NCI-H460 (cell line): Measurements from ENCODE around the gene KLKB1. TPM values are rescaled to one million over a fixed set of nuclear protein-coding genes. Genes with fewer than 3 reads are reported as not detected.
A peak's percentile ranks its signal among the peaks of the same experiment; 100 is the strongest.
"Not testable (repeated sequence)": the region's sequence is repeated elsewhere in the genome, so short reads cannot be mapped to it uniquely, and the experiment has no call there.

ENCODE experiments used
- DNase-seq: peaks from one replicate; pipeline ENCODE4 v3.0.0-alpha.2; 2016; ENCODE audit warnings: low read depth; ENCODE audit errors: extremely low read depth
- total RNA-seq: library from RNA; depleted of rRNA; stranded (reverse); fragments of >200 nt; shearing (Covaris generic); gene quantifications from 2 replicates; pipeline ENCODE4 v1.2.3, GENCODE V29; 2014

The KLKB1 gene
- total RNA-seq, 1 experiment from 2014 or later = 0.15 TPM

DNA sequence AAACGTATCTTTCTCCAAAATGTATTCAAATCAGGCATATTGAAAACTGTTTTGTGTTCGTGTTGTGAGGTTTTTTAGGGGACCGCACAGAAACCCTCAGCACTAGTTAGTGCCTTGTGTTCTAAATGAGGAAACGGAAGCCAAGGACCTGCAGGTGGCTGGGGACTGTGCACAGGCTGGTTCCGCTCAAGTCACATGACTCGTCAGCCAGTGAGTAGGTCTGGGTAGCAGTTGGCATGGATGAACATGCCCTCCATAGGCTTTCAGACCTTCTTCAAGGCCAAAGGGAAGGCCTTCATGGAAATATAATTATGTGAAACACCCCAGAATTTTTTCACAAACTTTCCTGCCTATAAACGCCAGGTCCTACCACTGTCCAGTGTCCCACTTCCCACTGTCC is 37.4 kb downstream of the KLKB1 start:
- no peak for DNase-seq

DNA sequence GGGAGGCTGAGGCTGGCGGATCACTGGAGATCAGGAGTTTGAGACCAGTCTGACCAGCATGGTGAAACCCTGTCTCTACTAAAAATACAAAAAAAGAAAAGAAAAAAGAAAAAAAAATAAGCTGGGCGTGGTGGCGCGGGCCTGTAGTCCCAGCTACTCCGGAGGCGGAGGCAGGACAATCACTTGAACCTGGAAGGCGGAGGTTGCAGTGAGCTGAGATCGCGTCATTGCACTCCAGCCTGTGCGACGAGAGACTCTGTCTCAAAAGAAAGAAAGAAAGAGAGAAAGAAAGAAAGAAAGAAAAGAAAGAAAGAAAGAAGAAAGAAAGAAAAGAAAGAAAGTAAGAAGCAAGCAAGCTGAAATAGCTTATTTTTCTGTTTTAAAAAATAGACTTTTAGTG is 37.9 kb downstream of the KLKB1 start:
- not testable (repeated sequence) for DNase-seq

- DNase-seq = no peak
Measured at GRCh38 chr4:186265683-186266652, 38.7 kb downstream of the KLKB1 start, which contains the start of gene F11. Gene F11 (plus strand): TSS chr4:186266189. CDS start chr4:186267137, 948 bp downstream.

DNA sequence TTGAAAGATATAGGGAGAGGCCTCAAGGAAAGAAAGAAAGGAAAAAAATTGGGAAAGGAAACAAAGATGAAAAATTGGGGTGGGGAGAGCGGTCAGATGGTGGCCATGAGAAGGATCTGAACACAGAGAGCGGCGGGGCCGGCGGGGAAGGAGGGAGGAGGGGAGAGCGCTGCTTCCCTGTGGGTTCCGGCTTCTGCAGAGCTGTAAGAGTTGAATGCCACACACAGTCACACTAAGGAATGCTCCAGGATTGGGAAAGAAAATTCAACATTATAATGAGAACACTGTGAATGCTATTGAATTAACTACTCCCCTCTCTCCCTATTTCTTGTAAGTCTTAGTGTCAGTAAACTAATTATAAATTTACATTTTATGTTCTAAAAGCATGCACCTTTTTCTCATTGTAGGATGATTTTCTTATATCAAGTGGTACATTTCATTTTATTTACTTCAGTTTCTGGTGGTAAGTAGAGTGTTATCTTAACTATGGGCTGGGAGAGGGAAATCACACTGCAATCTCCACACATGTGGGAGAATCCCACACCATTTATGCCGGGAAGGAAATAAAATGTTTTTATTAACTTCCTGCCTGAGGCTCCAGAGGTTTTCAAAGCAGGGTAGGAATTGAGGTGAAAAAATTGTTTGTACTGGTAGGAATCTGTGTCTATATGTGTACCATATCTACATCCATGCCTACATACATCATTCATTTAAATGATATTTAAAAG is 39.6 kb downstream of the KLKB1 start:
- DNase-seq = no peak

- DNase-seq = no peak
Measured at GRCh38 chr4:186271081-186271678, 43.9 kb downstream of the KLKB1 start.

DNA sequence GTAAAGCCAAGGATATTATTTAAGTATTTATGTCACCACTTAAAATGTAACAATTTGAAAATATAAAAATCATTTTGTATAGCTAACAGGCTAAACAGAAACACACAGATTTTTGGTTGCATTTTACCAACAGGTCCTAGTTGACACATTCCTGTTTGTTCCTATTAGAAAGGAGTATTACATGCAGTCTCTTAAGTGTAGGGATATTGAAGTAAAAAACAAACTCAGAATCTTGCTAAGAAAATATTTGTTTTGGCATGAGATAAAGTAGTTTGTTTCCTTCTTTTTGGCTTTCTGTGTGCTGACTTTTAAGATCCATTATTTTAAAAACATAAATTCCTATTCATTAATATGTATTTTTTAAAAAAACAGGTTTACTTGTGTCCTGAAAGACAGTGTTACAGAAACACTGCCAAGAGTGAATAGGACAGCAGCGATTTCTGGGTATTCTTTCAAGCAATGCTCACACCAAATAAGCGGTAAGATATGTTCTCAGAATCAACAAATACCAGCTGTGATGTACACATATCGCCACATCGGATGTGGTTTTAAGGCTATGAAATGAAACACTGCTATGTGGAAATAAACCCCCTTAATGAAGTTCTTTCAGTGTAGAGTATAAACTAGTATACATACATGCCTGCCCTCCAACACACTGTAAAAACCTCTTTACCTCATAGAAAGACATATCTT is 45.5 kb downstream of the KLKB1 start:
- DNase-seq = no peak

- not testable (repeated sequence) for DNase-seq
Measured at GRCh38 chr4:186273392-186273789, 46.1 kb downstream of the KLKB1 start.

GRCh38 chr4:186283311-186283710 is 56.0 kb downstream of the KLKB1 start:
- no peak for DNase-seq

DNA sequence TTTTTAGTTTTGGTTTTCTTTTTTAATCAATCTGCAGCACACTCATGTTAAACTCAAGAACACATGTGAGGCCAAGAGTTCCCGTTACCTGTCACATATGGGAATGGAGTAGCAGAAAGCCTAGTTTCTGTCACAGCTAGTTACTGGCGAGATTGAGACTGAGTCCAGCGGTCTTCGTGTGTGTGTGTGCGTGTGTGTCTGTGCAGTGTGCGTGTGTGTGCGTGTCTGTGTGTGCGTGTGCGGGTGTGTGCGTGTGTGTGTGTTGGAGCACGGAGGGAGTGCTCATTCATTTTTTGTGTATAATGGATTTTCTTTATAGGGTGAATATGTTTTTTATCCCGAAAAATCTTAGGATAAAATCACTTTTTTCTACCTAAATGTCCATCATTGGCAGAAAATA is 57.8 kb downstream of the KLKB1 start:
- DNase-seq = no peak

DNA sequence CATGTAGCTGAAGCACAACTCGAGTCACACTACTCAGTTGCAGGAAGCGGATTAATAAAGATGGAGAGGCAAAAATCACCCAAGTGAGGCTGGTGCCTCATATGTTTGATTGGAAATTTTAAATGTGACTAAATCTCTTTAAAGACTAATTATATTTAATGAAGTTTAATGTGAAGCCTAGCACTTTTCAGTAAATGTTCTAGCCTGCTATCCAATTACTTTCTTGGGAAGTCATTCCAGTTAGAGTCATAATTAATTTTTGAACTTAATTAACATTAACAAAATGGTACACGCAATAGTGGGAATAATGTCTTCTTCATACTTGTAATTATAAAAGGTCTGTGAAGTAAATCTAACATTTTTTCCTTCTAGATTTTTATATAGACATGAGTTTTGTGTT is 59.3 kb downstream of the KLKB1 start:
- no peak for DNase-seq

DNA sequence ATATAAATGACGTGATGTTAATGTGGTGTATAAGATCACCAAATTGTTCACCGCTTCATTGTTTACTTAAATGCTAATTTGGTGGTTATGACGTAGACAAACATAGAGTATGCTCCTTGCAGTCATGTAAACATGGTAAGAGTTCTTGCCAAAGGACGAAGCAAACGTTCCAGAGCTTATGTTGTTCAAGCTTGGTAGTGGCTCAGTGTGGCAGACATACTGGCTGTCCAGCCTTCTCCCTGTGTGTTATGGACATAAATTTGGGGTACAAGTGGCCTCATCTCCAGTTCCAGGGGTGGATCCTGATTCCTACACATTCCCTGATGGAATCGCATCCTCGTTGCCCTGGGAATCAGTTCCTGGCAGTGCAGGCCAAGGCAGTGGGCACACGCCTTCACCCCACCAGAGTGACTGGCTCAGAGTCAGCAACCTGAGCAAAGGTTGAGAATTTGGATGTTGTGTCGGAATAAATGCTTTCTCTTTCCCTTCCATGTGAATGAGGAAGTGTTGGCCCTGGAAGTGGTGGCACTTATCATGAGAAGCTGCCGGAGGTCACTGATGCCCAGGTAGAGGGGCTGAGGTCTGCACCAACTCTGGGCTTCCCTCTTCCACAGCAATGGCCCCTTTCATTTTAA is 64.1 kb downstream of the KLKB1 start:
- DNase-seq = no peak

DNA sequence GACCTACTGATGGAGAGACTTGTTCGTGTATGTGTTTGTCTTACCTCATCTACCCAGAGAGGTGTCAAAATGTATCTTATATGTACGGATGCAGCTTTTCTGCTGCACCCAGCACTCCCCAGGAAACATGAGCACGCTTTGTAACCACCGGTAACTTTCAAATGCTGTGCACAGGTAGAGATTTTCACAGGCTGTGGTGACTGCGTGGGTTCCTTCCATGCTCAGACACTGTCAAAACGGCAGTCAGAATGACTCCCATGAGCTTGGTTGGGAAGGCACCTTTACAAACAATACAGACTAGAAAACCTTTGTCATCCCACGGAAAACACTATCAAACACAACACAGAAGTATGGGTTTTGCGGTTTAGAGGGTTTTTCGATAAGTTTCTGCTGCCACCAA is 66.9 kb downstream of the KLKB1 start:
- DNase-seq = no peak

DNA sequence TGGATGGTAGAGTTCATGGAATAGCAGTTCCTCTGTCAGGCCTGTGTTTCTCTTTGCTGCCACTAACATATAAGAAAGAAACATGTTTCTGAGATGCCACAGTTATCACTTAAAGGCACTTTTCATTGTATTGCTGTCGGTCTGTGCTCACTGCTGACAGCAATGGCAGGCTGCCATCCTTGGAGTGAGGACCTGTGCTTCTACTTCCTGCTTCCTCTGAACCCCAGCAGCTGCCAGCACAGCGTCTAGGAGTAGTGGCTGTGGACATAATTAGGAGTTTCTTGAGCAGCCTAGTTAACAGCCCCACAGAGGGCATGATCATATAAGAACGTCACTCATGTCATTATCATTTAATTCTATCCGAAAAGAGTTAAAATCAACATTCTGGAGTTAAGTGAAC is 69.2 kb downstream of the KLKB1 start:
- no peak for DNase-seq

- DNase-seq = peak; percentile 33
Measured at GRCh38 chr4:186297013-186297645, 69.8 kb downstream of the KLKB1 start.

GRCh38 chr4:186298031-186298647 is 70.8 kb downstream of the KLKB1 start:
- DNase-seq = no peak

DNA sequence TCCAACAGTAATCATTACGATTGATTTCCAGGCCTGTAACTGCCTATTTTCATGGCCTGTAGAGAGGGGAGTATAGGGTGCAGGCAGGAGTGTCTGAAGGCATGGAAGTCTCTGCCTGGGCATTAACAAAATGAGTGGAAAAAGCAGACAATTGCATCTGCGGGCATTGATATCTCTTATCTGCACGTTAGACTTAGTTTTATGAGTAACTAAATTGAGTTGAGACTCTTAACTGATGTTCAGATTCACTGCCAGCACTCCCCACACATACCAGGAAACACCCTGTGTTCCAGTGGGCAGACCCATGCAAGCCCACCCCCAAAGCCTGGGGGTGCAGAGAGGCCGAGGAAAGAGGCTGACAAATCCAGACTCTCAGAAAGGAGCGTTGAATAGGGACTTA is 72.0 kb downstream of the KLKB1 start:
- no peak for DNase-seq

- DNase-seq = no peak
Measured at GRCh38 chr4:186300659-186301390, 73.5 kb downstream of the KLKB1 start.

DNA sequence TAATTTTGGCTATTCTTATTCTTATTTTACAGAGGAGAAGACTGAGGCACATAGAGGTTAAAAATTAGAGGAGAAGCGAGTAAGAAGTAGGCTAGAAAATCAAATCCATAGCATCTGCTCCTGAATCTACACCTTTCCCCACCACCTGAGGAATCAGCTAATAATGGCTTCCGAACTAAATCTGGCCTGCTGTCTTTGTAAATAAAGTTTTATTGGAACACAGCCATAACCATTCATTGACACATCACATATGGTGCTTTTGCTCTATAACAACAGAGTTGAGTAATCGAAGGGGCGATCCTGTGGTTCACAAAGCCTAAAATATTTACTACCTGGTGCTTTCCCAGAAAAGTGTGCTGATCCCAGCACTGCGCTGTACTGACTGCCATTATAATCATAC is 76.9 kb downstream of the KLKB1 start:
- DNase-seq = no peak
